ENCODE data around the gene RIPK3.
A peak's percentile ranks its signal among the peaks of the same experiment; 100 is the strongest.
"Not testable (repeated sequence)": the region's sequence is repeated elsewhere in the genome, so short reads cannot be mapped to it uniquely, and the experiment has no call there.

The RIPK3 gene

DNA sequence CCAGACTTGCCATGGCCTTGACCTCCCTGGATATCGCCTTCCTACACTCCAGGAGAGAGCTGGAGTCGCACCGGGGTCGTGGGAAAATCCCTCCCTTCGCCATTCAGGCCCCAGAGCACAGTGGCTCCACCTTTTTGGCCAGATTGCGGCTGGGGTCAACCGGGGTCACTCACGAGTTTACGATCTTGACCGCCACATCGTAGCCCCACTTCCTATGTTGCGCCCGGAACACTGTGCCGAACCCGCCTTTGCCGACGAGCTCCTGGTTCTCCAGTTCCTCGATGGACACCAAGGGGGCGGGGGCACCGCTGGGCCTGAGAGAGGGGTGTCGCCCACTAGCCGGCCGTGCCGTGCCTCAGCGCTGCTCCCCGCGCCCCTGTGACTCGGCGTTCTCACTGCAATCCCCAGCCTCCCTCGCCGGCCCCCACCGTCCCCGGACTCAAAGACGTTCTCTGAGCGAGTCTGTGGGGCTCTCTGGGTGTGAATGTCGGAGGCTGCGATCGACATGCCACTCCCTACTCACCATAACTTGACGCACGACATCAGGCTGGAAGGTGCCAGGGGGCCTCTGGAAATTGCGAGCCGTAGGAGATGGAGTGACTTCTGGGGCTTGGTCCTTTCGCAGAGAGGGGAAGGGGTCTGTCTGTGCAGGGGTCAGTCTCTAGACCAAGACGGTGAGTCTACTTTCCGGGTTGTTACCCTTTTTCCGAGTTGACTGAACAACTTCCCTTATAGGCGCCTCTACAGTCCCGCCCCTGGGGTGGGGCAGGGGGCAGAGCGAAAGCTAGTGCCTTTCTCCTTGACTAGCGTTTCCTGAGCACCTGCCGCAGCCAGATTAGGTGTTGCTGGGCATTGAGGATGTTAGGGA, at the start of gene RIPK3:
Gene RIPK3 (minus strand): TSS at position 708 of the 868 bp plus-strand sequence. CDS start 165 bp downstream, at position 543.
- DNase-seq = peak in 1 of 3 experiments; percentile 16

DNA sequence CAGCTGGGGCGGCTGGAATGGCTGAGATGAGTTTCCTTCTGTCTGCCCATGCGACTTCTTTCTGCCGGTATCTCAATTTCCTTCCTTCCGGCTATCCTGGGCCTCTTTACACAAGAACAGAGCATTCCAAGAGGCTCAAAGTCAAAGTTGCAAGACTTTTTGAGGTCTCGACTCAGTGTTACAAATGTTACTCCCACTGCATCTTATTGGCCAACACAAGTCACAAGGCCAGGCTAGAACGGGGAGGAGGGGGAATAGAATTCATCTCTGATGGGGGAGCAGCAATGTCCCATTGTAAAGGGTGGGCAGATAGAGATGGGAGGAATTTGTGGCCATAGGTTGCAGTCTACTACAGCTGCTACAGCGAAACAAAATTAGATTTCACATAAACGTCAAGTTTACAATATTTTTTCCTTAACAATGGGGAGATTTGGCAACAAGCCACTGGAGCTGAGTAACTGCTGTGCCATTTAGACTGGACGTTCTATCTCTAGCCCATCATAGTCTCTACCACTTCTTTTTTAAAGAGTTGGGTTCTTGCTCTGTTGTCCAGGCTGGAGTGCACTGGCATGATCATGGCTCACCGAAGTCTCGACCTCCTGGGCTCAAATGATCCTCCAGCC, 49.5 kb upstream of the RIPK3 start:
- DNase-seq = no peak

DNA sequence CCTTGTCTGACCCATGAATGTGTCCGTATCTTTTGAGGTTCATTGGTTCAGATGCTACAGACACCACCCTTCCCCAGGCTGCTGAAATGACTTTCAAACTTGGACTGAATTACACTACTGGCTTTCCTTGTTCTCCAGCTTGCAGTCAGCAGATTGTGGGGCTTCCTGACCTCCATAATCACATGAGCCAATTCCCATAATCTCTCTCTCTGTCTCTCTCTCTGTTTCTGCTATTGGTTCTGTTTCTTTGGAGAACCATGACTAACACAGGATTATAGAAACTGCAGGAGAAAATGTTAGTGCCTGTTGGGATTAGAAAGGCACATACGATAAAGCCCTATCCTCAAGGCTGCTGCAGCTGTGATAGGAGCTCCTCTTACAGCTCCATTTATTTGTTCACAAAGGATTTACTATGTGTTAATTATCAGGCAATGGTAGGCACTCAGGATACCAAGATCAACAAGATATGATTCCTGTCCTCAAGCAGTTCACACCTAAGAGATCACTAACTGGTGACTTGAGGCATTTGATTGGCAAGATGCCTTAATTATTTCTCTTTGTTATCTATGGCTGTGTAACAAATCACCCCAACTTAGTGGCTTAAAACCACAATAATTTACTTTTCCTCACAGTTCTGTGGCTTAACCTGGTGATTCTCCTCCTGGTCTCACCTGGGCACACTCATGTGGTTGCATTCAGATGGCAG, 48.8 kb upstream of the RIPK3 start:
- DNase-seq = peak in 1 of 3 experiments; percentile 23

DNA sequence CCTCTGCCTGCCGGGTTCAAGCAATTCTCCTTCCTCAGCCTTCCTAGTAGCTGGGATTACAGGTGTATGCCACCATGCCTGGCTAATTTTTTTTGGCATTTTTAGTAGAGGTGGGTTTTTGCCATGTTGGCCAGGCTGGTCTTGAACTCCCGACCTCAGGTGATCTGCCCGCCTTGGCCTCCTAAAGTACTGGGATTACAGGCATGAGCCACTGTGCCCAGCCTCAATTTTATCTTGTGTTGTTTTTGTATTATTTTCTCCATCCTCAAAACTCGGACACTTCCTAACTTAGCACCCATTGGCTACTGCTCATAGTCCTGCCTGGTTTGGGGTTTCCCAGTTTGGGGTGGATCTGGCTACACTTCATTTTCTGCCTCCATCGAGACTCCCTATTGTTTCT, 47.8 kb upstream of the RIPK3 start:
- DNase-seq = not testable (repeated sequence)

DNA sequence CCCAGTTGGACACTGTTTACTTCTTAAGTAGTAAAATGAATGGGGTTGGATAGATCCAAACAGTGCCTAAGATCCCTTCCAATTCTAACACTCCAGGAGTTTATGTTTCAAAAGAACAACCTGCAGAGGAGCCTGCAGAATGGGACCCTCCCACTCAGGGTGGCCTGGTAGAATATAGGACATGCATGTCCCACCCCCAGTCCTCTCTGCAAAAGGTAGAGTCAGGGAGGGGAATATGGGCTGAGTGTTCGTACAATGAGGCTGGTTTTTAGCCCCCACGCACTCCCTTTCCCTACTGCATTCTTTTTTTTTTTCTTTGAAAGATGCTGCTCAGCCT, 47.2 kb upstream of the RIPK3 start:
- no peak for DNase-seq

DNA sequence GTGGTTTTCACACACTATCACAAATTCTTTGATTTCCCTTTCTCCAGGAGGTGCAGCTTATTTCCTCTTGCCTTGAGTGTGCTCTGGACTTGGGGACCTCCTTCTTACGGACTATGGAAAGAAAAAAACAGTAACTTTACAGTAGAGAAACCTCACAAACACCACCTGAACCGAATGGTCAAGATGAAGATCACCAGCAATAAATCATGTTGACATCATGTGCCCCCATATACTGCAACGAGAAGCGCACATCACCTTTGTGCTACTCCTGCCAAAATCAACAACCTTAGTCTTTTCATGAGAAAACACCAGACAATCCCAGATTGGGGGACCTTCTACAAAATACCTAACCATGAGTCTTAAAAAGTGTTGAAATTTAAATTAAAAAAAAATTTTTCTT, 45.7 kb upstream of the RIPK3 start:
- no peak for DNase-seq

DNA sequence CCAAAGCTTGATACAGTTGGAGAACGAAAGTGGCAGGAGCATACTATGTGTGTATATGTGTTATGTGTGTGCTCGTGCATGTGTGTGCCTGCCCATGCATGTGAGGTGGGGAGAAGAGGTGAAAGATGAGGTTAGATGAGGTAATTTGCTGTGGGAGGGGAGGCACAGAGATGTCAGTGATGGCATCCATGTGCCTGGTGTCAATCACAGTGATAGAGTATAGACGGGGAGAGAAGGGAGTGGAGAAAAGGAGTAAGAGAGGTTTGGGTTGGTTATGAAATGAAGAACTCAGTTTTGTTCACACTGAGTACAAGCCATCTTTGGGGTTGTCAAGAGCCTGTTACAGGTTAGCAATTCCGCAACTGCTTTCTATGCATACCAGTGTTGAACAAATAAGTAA, 44.4 kb upstream of the RIPK3 start:
- no peak for DNase-seq

DNA sequence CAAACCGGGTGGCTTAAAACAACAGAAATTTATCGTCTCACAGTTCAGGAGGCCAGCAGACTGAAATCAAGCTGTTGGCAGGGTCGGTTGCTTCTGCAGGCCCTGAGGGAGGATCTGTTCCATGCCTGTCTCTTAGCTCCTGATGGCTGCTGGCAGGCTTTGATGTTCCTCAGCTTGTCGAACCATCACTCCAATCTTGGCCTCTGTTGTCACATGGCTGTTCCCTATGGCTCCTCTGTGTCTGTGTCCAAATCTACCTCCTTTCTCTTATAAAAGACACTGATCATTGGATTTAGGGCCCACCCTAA, 42.2 kb upstream of the RIPK3 start:
- DNase-seq = no peak

DNA sequence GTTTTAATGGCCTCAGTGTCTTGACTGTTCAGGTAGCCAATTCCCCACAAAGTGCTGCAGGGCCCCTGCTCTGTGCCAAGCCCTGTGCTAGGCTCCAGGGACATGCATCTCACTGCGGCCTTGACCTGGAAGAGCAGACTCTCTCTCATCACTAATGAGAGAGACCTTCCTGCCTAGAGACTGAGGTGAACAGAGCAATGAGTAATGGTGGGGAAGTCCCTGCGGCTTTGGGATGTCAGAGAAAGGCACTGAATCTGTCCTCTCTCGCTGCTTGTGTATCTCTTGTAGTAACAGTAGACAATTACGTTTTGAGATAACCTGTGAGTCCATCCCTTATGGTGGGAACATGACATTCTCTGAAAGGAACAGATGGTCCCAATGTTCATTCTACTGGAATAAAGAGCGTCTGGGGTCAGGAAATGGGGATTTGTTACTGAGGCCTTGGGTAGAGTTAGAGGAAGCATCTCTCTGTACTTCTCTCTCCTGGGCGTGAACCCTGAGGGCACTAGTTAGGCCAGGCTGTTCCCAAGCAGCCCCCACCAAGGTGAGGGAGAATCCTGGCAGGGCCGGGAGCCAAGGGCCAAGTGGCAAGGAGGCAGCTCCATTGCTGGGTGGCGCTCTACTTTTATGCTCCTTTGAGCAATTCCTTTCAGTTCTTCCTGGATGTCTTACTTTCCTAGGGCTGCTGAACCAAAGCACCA, 41.7 kb upstream of the RIPK3 start:
- no peak for DNase-seq

DNA sequence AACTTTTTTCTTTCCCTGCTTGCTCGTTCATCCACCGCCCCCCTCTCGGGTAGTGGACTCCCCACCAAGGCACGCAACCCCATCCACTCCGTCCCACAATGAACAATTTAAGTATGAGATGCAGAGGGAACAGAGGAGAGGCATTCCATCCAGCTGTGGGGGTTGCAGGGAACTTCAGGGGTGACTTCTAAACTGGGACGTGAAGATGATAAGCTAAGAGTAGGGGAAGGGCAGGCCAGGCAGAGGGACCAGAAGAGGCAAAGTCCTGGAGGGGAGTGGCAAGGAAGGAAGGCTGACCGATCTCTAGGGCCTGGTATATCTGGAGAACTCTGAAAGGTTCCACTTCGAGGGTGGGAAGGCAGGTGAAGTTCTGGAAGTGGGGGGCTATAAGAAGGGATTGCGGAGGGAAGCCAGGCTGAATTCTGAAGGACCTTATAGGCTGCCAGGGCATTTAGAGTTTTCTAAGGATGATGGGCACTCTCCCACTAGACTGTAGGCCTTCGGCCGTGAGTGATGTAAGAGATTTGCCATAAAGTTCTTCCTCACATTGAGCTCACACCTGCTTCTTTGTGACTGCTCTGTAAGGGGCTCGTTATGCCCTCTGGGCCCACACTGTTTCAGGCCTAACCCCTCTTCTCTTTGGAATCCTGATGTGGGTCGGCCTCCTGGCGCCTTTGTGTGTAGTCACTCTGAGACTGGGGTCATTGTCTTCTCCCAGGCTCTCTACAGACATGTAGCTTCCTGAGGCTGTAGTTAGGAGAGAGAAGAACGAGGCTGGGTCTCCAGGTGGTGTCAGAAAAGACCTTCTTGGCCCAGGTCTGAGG, 40.3 kb upstream of the RIPK3 start:
- DNase-seq = peak in 1 of 3 experiments; percentile 18

DNA sequence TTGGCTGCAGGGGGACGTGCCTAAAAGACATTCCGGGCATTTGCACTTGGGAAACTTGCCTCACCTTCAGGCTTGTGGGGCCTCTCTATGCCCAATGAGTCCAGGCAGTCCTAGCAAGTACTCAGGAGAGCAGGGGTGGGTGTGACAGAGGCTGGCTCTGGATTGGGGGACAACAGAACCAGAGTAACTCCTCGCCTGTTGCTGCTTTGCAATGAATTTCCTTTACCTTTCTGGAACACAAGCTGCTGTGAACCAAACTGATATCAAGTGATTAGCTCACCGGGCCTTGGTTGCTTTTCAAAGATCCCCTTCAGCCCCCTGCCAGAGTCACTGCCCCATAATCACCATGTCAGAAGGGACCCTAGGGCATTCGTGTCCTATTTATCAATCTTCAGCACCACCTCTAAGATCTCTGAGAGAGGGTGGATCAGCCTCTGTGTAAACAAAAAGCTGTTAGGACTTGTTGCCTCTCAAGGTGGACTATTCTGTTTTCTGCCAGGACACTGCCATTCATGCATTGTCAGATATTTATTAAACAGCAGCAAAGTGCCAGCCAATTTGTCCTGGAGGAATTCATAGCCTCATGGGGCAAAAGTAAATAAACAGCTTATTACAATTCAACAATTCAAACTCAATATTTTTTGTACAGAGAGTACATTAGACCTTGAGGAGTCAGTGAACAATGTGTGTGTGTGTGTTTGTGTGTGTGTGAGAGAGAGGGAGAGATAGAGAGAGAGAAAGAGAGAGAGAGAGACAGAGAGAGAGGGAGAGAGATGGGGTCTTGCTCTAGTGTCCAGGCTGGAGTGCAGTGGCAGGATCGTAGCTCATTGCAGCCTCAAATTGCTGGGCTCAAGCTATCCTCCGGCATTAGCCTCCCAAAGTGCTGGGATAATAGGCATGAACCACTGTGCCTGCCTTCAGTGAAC, 39.5 kb upstream of the RIPK3 start:
- peak in 2 of 3 experiments; percentile 58 to 89 for DNase-seq

DNA sequence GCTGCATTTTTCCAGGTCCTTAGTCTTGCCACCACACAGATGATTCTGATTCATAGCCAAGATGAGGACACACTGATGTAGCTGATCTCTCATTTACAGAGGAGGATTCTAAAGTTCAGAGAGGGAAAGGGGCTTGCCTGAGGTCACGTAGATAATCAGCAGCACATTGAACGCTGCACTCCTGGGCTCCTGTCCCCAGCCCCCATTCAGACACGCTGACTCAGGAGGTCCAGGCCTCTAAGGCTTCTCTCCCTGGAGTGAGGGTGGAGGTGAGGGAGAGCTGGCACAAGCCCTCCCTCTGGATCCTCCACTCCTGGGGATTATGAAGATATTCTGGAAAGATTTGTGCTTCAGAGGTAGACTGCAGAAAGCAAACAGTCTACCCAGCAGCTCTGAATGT, 38.5 kb upstream of the RIPK3 start:
- no peak for DNase-seq

DNA sequence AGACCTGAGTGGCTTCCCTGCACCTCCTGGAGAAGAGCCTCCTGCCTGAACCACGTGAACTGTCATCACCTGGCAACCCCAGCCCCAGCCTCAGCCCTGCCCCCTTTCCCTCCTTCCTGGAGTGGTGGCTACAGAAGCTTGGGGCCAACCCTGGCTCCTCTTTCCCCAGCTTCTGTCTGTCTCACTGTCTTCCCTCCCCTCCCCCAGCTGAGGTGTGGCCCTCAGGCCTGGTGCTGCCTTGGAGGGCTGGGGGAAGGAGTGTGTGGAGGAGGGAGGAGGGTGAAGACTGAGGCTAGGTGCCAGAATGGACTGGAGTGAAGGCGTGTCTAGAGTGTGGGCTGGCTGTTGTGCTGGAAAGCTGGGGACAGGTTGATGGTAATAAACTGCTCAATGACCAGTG, 37.9 kb upstream of the RIPK3 start:
- DNase-seq = peak; percentile 36 to 93 (median 51)

DNA sequence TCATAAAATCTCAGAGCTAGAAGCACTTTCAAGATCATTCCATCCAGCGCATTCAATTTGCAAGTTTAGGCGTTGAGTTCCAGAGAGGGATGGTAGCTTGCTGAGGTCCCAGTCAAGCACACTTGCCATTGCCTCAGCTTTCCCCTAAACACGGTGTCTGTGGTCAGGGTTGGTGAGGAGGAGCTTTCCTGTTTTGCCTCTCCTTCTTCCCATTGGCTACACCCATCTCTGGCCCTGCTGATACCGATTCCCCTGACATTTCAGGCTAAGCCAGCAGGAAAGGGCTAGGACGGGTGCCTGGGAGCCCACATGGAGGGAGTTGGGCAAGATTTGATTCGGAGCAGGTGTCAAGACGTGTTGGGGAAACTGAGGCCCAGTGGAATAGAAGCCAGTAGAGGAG, 37.3 kb upstream of the RIPK3 start:
- DNase-seq = peak in 1 of 3 experiments; percentile 66

DNA sequence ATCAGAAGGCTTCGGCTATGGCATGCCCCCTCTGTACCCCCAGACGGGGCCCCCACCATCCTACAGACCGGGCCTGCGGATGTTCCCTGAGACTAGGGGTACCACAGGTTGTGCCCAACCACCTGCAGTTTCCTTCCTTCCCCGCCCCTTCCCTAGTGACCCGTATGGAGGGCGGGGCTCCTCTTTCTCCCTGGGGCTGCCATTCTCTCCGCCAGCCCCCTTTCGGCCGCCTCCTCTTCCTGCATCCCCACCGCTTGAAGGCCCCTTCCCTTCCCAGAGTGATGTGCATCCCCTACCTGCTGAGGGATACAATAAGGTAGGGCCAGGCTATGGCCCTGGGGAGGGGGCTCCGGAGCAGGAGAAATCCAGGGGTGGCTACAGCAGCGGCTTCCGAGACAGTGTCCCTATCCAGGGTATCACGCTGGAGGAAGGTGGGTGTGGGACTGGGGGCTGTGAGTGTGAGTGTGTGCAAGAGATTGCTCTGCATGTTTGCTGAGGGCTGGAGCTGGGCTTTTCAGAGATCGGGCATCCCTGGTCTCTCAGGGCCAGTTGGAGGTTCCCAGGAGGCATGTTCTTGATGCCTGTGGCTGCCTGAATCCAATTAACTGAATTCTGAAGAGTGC, 36.8 kb upstream of the RIPK3 start:
- DNase-seq = peak in 1 of 3 experiments; percentile 67

DNA sequence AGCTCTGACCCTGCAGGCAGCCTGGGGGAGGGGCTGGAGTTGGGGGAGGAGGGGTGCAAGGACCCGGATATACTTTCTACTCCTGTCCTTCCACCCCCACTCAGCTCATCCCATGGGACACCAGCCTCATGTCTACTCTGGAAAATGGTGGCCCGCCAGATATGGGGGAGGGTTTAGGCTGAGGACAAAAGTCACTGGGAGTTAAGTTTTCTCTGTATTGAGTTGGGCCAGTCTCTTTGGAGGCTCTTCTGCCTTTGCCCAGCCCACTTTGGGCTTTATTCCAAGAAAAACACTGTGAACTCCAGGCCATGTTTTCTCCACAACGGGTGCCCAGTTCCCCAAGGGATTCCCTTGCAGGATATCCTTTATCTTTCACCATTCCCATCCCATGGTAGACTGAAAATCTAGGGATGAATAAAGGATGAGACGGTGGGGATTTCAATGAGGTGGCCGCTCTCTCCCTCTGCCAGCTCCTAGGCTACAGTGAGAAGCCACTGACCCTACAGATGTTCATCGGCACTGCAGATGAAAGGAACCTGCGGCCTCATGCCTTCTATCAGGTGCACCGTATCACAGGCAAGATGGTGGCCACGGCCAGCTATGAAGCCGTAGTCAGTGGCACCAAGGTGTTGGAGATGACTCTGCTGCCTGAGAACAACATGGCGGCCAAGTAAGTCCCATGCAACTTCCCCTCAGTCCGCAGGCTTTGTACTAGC, 33.1 kb upstream of the RIPK3 start:
- DNase-seq = peak in 1 of 3 experiments; percentile 91

DNA sequence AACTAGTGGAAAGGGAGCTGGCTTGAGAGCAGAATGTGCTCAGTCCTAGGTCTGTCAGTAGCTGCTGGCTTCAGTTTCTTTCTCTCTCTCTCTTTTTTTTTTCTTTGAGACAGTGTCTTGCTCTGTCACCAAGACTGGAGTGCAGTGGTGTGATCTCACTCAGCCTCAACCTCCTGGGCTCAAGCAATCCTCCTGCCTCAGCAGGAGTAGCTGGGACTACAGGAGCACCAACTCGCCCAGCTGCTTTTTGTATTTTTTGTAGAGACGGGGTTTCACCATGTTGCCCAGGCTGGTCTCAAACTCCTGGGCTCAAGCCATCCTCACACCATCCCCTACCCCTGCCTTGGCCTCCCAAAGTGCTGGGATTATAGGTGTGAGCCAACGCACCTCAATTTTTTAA, 31.8 kb upstream of the RIPK3 start:
- not testable (repeated sequence) for DNase-seq

DNA sequence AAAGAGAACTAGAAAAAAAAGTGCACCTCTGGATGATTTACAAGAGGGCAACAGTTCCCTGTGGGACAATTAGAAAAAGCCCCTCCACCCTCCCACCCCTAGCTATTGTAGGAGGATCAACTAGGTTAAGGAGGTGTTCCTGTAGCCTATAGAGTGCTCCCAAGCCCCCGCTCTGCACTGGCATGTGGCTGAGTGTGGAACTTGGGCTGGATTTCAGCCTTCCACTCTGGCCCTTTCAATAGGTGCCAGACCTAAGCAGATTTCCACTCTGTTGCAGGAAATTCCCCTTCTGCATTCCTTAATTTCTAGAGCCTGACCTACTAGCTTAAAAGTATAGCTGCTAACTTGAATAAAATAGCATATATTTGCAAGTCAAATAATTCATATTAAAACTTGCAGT, 31.0 kb upstream of the RIPK3 start:
- no peak for DNase-seq

DNA sequence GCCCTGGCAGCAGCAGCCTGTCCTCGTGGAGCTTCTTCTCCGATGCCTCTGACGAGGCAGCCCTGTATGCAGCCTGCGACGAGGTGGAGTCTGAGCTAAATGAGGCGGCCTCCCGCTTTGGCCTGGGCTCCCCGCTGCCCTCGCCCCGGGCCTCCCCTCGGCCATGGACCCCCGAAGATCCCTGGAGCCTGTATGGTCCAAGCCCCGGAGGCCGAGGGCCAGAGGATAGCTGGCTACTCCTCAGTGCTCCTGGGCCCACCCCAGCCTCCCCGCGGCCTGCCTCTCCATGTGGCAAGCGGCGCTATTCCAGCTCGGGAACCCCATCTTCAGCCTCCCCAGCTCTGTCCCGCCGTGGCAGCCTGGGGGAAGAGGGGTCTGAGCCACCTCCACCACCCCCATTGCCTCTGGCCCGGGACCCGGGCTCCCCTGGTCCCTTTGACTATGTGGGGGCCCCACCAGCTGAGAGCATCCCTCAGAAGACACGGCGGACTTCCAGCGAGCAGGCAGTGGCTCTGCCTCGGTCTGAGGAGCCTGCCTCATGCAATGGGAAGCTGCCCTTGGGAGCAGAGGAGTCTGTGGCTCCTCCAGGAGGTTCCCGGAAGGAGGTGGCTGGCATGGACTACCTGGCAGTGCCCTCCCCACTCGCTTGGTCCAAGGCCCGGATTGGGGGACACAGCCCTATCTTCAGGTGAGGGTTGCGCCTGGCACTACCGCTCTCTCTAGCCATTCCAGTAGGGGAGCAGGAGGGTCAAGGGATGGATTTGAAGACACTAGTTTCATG, 30.3 kb upstream of the RIPK3 start:
- DNase-seq = no peak
